Pericardium fibroblast (primary cell): Measurements from ENCODE around the gene GUCY1B1. TPM values are rescaled to one million over a fixed set of nuclear protein-coding genes. Genes with fewer than 3 reads are reported as not detected.

Source experiments
- total RNA-seq: library from RNA; depleted of rRNA; stranded (reverse); fragments of >200 nt; gene quantifications from 2 replicates; pipeline ENCODE4 v1.2.3, GENCODE V29; 2015

GUCY1B1 gene
- 1.4 and 3.4 TPM in 2 replicates for total RNA-seq

GRCh38 chr4:155758481-155759371 is at the start of gene GUCY1B1:
Gene GUCY1B1 (plus strand): TSS chr4:155759021. CDS start chr4:155759141, 120 bp downstream.

Other genes starting within 250 kb of the GUCY1B1 start
- 0.12 and 0.77 TPM in 2 replicates for gene GUCY1A1, start 92.2 kb upstream of the GUCY1B1 start, total RNA-seq
- gene ASIC5, start 107.3 kb downstream of the GUCY1B1 start, total RNA-seq, result not detected in 2 replicates
- gene TDO2, start 144.7 kb downstream of the GUCY1B1 start, total RNA-seq, result not detected in 2 replicates
- gene CTSO, start 194.8 kb downstream of the GUCY1B1 start, total RNA-seq, result 13.7 and 15.5 TPM in 2 replicates